Left kidney (tissue), 2 donors: ENCODE measurements around the gene FAM222A. TPM values are rescaled to one million over a fixed set of nuclear protein-coding genes. Genes with fewer than 3 reads are reported as not detected.

Source experiments
- DNase-seq: peaks from one replicate; pipeline ENCODE4 v3.0.0-alpha.2; 2013
- polyA plus RNA-seq: library from polyadenylated mRNA; unstranded; fragments of 120-200 nt; gene quantifications from one replicate; pipeline ENCODE4 v1.2.1, GENCODE V29; 2013; ENCODE audit not compliant: insufficient read length

The FAM222A gene
- polyA plus RNA-seq, 1 donor, result 6.5 TPM

DNA sequence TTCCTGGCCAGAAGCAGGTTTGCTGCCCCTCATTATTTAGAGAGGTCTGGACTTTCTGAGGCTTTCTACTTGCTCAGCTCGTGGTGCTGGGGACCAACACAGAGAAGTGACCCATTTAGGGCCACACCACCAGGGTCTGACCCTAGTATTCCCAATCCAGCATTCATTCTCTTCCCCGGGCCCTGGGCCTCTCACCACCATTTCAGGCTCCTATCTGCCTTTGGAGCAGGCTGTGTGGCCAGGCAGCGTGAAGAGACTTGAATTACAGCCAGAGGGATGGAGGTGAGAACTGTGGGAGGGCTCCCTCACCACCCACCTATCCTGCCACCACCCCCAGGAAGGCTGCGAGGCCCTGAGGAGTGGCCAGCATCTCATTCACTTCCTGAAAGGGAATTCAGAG, 24.6 kb downstream of the FAM222A start:
- DNase-seq, result no peak

DNA sequence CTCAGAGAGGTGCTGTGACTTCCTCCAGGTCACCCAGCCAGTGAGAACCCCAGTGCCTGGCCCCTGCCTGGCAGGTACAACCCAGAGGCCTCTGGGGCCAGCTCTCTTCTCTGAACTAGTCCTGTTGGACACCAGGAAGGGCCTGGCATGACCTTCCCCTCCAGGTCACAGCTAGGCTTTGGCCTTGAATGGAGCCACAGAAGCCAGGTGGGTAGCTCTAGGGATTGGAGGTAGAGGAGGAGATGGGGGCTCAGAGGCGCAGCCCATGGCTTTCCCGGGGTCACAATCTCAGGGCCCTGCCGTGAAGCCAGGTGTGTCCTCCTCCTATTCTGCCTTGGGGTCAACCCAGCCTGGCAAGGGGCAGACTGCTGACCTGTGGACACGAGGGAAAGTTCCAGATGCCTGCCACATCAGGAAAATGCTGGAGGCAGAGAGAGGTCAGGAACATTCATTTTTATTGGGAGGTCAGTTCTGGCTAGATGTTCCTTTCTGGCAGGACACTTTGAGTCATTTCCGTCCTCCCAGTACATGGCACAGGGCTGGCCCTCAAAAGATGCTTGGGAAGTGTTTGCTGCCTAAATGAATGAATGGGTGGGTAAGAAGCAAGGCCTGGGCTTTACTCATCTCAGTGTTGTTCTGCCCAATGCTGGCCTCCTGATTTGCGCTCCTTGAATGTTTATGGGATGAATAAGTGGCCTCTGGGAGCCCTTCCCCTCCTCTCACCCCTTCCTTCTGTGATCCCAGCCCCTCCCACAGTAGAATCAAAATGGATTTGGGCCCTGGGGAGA, 25.4 kb downstream of the FAM222A start:
- no peak for DNase-seq

GRCh38 chr12:109739747-109740693, 26.4 kb downstream of the FAM222A start:
- DNase-seq, result no peak

DNA sequence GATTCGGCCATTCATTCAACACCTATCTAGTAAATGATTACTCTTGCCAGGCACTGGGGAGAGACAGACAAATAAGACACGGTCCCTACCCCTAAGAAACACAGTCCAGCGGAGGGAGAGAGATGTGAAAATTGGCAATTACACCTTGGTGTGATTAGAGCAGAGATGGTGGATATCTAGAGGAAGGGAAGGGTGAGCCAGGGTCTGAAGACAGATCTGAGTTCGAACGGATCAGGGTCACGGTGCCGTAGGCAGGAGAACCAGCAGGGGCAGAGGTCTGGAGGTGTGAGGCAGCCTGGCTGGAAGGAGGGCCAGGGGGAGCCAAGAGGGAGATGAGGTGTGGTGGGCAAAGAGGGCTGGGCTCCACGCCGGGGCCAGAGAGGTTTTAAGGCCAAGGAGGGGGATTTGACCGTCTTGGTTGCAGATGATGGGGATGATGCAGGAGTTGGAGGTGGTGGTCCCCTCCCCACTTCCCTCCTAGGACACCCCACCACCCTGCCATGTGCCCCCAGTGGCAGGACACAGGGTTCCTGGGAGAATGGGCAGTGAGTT, 27.1 kb downstream of the FAM222A start:
- no peak for DNase-seq

DNA sequence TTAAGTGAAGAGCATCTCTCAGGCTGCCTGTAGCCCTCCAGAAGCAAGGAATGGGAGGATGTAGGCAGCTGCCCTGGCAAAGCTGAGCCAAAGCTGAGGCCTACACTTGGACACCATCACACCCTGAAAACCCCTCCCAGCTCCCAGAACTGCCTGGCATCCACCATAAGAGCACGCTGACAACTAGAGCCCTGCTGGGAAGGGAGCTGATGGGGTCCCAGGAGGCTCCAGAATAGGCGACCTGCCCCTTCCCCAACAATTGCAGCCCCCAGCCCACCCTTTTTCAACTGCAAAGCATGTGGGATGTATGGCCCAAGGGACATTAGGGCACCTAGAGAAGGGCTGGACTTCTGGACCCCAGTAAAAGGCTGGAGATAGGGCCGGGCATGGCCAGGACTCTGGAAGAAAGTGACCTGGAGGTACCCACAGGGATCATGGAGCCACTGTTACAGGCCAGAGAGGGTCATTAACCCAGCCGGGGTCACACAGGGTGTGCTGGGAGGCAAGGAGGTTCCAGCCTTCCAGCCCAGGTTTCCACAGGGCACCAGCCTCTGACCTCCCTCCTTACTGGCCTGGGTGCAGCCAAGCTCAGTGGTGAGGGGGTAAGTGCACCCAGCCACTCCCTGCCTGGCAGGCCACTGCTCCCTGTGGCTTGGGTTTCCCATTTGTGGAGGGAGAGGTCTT, 27.8 kb downstream of the FAM222A start:
- no peak for DNase-seq

GRCh38 chr12:109741970-109742703, 28.5 kb downstream of the FAM222A start:
- DNase-seq, result no peak

DNA sequence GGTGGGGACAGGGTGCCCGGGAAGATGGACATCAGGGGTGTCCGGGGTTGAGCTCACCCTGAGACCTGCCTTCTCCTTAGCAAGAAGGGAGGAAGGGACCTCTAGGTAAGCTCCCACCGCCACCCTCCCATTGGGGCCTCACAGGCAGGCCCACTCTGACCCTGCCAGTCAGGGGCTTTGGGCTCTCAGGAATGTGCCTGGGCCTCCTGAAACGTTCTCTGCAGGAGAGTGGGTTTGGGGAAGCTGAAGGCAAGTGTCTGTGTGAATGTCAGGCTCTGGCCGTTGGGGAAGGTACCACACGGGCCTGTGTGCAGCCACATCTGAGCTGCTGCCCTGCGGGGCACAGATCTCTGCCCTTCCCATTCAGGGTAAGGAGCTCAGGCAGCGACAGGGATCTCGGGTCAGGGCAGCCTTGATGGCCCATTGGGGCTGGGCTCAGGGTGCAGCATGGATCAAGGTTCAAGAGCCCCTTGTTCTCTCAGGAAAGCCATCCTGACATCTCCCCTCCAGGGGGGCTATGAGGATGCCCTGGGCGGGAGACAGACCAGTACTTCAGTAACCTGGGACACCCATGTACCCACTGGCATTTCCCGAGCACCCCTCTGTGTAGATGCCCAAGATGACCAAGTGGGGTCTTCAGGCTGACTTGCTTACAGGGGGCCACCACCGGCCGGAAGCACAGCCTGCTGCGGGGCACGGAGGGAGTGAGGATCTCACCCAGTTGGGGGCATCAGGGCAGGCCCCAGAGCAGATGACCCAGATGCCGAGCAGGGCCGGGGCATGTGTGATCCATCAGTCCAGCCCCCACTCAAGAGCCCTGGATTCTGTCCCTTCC, 29.7 kb downstream of the FAM222A start:
- no peak for DNase-seq

DNA sequence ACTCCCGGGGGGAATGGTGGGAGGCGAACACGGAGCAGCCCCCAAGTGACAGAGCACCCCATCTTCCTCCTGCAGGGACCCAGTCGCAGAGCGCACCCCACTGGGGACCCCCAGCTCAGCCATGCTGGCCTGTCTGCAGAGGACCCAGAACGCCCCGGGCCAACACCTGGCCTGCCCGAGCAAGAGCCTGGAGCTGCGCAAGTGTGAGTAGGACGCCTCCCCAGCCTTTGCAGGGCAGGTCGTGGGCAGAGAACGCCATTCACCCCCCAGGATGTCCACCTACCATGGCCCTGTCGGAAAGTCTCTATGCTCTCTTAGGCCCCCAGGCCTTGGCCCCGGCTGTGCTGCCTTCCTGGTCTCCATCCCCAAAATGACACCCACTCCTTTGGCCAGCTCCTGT, 30.4 kb downstream of the FAM222A start:
- no peak for DNase-seq

- no peak for DNase-seq
These were observed 31.6 kb downstream of the FAM222A start for GRCh38 chr12:109744986-109745942.

DNA sequence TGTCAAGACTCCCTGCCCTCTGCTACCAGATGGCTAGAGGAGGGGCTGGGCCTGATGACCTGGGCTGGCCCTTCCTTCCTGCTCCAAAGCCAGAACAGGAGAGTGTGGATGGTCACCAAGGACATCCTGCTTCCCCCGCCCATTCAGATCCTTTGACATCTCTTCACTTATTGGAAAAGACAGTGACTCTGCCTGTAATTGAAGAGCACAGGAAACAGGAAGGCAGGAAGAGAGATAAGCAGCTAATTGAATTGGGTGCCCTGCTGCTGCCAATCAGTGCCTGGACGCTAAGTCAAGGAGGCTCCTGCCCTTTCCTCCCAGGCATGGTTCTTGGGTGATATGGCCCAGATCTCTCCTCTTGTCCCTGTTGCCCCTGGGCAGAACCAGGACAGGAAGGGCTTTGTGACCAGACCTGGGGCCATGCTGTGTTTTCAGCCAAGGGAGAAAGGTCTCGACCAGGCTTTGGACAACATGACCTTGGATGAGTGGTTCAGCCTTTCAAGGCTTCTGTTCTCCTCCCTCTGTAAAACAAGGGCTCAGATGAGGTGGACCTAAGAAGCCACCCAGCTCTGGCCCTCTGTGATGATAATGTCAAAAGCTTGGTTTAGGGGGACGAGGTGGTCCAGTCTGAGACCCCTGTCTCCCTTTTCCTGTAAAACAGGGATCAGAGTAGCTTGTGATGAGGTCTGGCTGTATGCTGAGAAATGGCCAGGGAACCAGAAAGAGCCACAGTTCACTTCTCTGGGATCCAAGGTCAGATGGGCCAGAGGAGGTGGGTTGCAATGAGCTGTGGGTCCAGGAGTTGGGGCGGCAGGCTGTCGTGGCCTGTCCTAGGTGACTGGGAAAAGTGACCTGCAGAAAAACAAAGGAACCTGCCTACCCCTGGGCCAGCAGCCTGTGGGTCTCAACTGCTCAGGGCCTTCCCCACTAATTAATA, 38.8 kb downstream of the FAM222A start:
- no peak for DNase-seq

- no peak for DNase-seq
These were observed 39.4 kb downstream of the FAM222A start for GRCh38 chr12:109753054-109753401.

DNA sequence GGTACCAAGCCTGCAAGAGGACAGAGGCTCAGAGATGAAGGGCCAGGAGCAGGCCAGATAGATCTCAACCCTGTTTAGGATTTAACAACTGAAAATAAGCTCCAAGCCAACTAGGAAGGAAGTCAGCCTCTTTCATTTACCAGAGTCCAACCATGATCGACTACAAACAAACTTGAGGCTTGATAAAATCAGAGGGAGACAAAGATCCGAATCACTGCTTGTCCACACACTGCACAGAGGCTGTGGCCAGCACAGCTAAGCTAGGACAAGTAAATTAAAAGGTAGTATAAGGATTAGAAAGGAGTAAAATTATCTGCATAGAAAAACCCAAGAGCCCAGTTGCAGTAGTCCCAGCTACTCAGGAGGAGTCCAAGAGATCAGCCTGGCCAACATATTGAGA, 40.3 kb downstream of the FAM222A start:
- DNase-seq, result no peak

GRCh38 chr12:109756457-109756856, 42.8 kb downstream of the FAM222A start:
- no peak for DNase-seq

- no peak for DNase-seq
These were observed 44.1 kb downstream of the FAM222A start for GRCh38 chr12:109757671-109758265.

- no peak for DNase-seq
These were observed 45.1 kb downstream of the FAM222A start for GRCh38 chr12:109758426-109759420.

DNA sequence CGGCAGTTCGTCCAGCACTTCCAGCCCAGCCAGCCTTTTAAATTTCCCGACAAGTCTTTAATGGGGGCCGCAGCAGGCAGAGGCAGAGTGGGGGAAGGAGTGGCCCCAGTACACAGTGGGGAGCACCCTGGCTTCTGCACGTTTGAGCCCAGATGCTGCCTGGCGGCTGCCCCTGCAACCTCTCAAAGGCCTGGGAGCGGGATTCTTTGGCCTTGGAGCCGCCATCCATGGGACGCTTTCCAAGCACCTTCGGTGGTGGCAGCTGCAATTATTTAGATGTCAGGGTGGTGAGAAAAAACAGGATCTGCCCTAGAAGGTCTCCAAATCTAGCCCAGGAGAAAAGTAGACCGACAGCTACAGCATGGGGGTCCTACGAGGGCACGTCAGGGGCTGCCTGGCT, 46.0 kb downstream of the FAM222A start:
- no peak for DNase-seq
